Activated T-helper 1 cell treated with anti-CD3 and anti-CD28 coated beads, Interleukin-2, amount 50 U/mL, for 16 hours (primary cell): ENCODE data around the gene PSMD14.

ENCODE experiments used
- DNase-seq, 2 donors: peaks; one replicate each; pipeline ENCODE4 v3.0.0-alpha.2; 2020; ENCODE audit warnings: low read depth in 1 of 2, low spot score in 1 of 2

The PSMD14 gene

DNA sequence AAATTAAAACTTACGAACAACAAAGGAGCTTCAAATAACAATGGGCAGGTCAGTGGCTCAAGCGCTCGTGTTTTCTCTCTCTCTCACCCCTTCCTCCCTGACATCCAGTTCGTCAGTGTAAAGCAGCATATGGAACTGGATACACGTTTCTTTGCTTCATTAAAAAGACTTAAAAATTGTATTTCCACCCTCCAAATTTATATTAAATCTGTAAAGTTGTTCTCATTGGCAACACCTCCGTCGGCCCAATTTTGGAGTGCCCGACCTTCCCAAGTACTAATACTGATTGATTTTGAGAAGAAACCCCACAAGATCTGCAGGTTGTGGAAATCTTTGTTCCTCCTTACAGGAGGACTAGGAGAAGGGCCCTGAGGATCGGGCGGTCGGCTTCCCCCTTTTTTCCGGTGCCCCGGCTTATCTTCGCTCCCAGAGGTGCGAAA lies 110.1 kb downstream of the PSMD14 start:
- DNase-seq, result no peak

DNA sequence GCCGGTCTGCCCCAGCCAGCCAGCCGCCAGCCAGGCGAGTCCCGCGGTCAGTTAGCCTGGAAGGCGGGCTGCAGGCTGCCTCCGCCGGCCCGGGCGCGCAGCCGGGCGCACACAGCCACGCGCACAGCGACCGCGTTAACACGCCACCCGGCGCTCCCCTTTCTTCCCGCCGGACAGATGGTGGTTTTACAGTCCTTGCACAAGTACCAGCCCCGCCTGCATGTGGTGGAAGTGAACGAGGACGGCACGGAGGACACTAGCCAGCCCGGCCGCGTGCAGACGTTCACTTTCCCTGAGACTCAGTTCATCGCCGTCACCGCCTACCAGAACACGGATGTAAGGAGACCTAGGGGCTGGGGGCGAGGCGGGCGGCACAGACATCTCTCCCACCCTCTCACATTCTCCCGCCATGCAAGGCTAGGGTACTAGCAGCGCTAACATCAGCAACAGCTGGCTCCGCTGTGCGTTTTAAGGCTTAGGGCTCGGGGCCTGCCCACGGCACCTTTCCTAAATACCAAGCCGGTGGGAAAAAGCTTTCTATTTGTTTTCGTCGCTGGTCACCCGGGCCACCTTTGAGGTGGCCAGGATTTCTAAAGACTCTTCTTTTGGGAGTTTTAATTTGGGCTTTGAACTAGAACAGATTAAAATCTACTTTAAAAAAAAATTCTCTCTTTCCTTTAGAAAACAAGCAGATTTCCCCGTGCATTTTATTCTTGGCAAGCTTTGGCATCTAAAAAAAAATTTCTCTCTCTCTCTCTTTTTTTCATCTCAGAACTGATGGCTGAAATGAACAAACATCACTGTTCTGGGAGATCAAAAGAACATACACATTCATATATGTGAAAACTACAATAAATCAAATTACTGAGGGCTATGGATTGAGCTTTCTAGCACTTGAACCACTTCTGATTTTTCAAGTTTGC lies 110.8 kb downstream of the PSMD14 start:
- DNase-seq, result no peak

- no peak for DNase-seq
Measured at GRCh38 chr2:161419638-161420190, 111.5 kb downstream of the PSMD14 start.

DNA sequence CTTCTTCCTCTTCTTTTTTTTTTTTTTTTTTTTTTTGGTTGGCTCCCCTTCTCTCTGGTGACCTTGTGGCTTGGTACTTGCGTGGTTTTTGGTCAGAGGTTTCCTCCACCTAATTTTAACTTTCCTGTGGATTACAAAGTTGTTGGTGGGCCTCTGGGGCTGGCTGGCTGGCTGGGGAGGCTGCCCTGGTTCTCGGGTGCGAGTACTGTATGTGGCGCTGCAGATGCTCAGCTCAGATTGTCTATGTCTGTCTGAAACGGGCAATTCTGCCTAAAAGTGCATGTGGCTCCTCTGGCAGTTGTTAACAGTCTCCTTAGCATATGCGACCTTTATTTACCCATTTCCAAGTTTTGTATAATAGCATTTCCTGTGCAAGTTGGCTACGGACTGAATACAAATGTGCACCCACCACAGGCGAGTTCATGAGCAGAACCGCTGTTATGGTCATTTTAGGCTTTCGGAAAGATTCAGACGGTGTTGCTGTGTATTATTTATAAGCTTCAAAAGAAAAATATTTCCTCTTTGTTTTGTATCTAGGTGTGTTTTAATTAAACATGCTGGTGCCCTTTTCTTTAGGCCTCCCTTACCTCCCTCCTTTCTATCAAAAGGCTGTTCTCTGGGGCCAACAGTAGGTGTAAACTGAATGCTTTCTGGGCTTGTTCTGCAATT lies 112.3 kb downstream of the PSMD14 start:
- DNase-seq, result no peak

DNA sequence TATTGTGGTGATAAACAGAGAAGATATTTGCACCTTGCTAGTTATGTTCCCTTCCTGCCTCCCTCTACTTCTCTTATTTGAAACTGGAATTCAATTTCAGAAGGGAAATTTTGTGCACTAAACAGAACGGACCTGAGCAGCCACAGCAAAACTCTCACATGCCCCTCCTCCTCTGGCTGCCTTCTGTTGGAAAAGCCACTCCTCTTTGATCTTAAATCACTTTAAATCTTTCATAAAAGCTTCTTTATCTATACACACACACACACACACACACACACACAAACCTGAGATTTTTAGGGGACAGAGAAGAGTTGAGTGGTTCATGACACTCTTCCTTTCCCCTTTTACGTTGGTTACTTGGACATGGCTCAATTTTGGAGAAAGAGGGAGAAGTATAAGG lies 113.5 kb downstream of the PSMD14 start:
- no peak for DNase-seq

DNA sequence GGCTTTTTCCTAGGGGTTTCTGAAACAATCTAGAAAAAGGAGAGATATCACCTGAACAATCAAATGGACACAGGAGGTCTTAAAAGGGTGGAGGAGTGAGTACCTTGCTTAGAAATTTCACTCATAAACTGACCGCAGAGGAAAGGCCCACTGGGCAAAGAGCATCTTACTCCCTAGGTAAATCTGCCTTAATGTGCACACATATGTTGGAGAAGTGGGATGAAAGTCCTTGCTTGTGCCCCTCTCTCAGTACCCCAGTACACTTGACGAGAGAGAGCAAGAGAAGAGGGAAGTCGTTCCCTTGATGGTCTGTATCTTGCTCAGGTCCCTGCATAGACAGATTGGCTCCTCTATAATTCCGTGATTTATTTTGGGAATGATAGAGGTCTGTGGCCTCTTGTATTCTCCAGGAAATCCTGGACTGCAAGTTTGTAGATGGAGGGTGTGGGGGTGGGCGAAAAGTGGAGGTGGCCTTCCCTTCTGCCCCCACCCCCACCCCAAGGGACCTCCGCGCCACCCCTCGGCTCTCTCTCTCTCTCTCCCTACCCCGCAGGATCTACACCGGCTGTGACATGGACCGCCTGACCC lies 114.7 kb downstream of the PSMD14 start:
- no peak for DNase-seq

DNA sequence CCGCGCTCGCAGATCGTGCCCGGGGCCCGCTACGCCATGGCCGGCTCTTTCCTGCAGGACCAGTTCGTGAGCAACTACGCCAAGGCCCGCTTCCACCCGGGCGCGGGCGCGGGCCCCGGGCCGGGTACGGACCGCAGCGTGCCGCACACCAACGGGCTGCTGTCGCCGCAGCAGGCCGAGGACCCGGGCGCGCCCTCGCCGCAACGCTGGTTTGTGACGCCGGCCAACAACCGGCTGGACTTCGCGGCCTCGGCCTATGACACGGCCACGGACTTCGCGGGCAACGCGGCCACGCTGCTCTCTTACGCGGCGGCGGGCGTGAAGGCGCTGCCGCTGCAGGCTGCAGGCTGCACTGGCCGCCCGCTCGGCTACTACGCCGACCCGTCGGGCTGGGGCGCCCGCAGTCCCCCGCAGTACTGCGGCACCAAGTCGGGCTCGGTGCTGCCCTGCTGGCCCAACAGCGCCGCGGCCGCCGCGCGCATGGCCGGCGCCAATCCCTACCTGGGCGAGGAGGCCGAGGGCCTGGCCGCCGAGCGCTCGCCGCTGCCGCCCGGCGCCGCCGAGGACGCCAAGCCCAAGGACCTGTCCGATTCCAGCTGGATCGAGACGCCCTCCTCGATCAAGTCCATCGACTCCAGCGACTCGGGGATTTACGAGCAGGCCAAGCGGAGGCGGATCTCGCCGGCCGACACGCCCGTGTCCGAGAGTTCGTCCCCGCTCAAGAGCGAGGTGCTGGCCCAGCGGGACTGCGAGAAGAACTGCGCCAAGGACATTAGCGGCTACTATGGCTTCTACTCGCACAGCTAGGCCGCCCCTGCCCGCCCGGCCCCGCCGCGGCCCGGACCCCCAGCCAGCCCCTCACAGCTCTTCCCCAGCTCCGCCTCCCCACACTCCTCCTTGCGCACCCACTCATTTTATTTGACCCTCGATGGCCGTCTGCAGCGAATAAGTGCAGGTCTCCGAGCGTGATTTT lies 115.5 kb downstream of the PSMD14 start:
- no peak for DNase-seq

DNA sequence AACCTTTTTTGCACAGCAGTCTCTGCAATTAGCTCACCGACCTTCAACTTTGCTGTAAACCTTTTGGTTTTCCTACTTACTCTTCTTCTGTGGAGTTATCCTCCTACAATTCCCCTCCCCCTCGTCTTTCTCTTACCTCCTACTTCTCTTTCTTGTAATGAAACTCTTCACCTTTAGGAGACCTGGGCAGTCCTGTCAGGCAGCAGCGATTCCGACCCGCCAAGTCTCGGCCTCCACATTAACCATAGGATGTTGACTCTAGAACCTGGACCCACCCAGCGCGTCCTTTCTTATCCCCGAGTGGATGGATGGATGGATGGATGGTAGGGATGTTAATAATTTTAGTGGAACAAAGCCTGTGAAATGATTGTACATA lies 116.2 kb downstream of the PSMD14 start:
- no peak for DNase-seq

- no peak for DNase-seq
Measured at GRCh38 chr2:161424891-161425727, 116.9 kb downstream of the PSMD14 start.

DNA sequence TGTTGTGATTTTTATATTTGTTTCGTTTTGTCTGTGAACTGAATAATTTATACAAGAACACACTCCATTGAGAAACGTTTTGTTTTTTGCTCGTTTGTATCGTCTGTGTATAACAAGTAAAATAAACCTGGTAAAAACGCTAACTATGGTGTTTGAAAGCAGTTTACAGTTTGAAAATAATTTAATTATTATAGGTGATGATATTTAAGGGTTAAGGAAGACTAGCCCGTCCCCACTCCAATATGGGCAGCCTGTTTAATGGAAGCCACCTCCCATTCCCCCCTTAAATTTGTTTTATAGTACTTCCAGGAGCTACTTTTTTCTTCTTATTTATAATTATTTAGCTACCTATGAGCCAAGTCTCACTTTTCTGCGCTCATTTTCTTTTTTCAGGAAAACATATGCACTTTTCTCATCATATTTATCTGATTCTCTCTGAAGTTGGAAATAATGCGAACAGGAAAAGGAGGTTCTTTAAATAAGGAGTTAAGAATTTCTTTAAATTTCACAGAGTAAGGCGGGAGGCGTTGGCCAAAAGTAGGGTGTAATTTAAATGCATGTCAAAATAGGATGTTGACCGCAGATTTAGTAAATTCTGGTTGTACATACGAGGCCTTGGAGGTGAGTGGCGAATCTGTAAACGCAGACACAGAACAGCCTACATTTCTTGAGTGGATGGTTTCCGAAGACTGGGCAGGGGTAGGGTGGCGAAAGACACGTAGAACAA lies 117.7 kb downstream of the PSMD14 start:
- no peak for DNase-seq

DNA sequence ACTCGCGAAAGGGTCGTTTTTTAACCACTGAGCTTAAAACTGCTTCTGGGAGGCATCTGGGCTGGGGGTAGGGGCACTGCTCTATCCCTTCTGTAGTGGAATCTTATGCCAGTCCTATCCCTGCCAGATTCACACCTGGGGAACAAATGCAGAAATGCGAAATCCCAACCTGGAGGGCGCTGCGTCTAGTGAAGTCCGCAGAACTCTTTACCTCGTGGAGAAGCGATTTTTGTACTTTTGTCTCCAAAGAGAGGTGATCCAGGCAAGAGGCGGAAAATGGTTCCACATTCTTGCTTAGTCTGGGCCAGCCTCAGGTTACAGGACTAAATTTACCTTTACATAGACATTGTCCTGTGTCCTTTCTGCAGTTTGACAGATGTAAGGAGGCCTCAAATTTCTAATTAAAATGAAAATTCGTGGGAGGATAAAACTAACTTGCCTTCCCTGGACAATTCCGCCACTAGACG lies 118.3 kb downstream of the PSMD14 start:
- no peak for DNase-seq

DNA sequence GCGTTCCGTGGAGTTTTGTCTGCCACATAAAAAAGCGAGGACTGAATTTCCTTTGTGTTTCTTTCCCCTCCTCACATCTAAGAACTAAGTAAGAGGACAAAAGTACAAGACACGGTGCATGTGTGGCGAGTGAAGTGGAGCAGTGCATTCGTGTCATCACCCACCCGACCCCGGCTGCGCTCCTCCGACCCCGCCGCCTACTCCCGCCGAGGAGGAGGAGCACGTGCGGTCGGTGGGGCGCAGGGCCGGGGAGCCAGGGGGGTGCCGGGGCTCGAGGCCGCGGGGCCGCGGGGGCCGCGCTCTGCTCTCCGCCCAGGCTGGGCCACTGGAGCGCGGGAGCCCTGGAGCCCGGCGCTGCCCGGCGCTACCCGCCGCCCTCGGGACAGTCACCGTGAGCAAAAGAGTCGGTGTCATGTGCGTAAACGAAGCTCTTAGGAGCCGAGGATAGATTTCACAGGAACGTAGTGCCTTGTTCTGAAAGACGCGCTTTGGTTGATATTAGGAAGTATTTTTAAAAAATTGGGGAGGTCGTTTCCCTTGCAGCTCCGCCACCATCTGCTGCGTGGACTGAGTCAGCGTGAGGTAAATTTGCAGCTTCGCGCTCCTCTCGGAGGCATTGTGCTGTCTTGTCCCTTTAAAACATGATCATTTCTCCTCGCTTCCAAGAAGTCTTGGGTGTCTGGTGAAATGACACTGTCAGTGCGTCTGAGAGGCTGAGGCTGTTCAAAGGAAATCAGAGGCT lies 118.9 kb downstream of the PSMD14 start:
- no peak for DNase-seq

DNA sequence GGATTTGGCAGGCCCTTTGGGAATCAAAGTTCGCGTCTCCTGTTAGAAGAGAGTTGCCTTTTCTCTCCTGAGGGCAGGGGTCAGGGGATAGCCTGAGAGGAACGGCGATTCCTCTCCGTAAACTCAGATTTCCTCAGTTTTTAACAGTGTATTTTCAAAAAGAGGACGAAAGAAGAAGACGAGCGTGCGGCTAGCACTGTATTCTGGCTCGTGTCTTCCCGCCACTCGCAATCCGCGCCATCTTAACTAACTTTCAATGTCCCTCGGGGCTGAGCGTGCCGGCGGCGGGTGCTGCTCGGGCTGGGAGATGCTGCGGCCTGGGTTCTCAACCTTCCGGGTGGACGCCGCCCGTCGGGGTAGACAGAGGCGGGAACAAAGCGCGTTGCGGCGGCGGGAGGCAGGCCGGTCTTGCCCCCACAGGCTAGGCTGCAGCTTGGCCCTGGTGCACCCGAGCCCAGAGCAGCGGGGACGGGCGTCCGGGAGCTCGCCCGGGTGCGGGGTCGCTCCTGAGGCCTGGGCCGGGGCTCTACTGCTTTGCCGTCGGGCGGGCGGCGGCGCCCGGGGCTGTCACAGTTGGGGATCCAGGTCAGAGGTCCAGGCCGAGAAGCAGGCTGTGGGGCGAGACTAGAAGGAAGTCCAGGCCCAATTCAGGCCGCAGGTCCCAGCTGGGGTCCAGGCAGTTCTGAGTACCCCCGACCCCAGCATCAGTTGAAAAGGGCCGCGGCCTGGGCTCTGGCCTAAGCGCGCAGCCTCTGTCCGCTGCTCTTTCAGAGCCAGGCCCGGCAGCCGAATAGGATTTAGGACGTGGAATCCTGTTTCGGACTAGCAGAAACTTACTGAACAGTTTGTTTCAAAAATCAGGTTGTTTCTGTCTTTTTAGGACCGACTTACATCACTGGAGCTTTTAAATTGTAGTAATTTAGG lies 119.7 kb downstream of the PSMD14 start:
- DNase-seq, result no peak

GRCh38 chr2:161430386-161430785 lies 122.2 kb downstream of the PSMD14 start:
- DNase-seq, result no peak

GRCh38 chr2:161432107-161432506 lies 123.9 kb downstream of the PSMD14 start:
- DNase-seq, result no peak

GRCh38 chr2:161434118-161434517 lies 125.9 kb downstream of the PSMD14 start:
- DNase-seq, result no peak

GRCh38 chr2:161436411-161436810 lies 128.2 kb downstream of the PSMD14 start:
- DNase-seq, result no peak
